Activated CD4-positive, alpha-beta T cell treated with anti-CD3 and anti-CD28 coated beads for 4 hours (primary cell): ENCODE measurements around the gene RELT.
A peak's percentile ranks its signal among the peaks of the same experiment; 100 is the strongest.

Source experiments
- DNase-seq, 2 donors: peaks; one replicate each; pipeline ENCODE4 v3.0.0-alpha.2; 2020

RELT gene

GRCh38 chr11:73392108-73393010 lies 16.2 kb downstream of the RELT start:
- no peak for DNase-seq

- DNase-seq, result no peak
Measured at GRCh38 chr11:73393011-73393380, 16.8 kb downstream of the RELT start.

- DNase-seq, result peak; percentile 50 to 61
Measured at GRCh38 chr11:73393479-73394415, 17.5 kb downstream of the RELT start.

GRCh38 chr11:73394416-73395296 lies 18.5 kb downstream of the RELT start:
- no peak for DNase-seq

GRCh38 chr11:73395297-73396208 lies 19.4 kb downstream of the RELT start:
- DNase-seq, result no peak

GRCh38 chr11:73396251-73396930 lies 20.2 kb downstream of the RELT start:
- DNase-seq, result no peak

- DNase-seq, result no peak
Measured at GRCh38 chr11:73396985-73397384, 20.8 kb downstream of the RELT start.

- no peak for DNase-seq
Measured at GRCh38 chr11:73397468-73398131, 21.4 kb downstream of the RELT start.

GRCh38 chr11:73398132-73398526 lies 21.9 kb downstream of the RELT start:
- DNase-seq, result no peak

- no peak for DNase-seq
Measured at GRCh38 chr11:73398721-73399120, 22.5 kb downstream of the RELT start.

- DNase-seq, result no peak
Measured at GRCh38 chr11:73399159-73399590, 23.0 kb downstream of the RELT start.

- DNase-seq, result no peak
Measured at GRCh38 chr11:73399636-73400035, 23.4 kb downstream of the RELT start.

GRCh38 chr11:73400293-73400692 lies 24.1 kb downstream of the RELT start:
- no peak for DNase-seq

- no peak for DNase-seq
Measured at GRCh38 chr11:73401217-73401923, 25.2 kb downstream of the RELT start.

- DNase-seq, result no peak
Measured at GRCh38 chr11:73401924-73402833, 26.0 kb downstream of the RELT start.

GRCh38 chr11:73402834-73403185 lies 26.6 kb downstream of the RELT start:
- DNase-seq, result no peak

- DNase-seq, result no peak
Measured at GRCh38 chr11:73403541-73403940, 27.3 kb downstream of the RELT start.

GRCh38 chr11:73404048-73404447 lies 27.8 kb downstream of the RELT start:
- no peak for DNase-seq
